ENCODE data around the gene FABP3. TPM values are rescaled to one million over a fixed set of nuclear protein-coding genes. Genes with fewer than 3 reads are reported as not detected.
A peak's percentile ranks its signal among the peaks of the same experiment; 100 is the strongest.

Gene FABP3
- total RNA-seq: 0.51 and 1.1 TPM in 2 replicates

GRCh38 chr1:31373056-31373896 is at the start of gene FABP3:
TSS of gene FABP3 (minus strand) at chr1:31373076. CDS start at chr1:31373014, 62 bp downstream.
- DNase-seq: peak; percentile 50

- DNase-seq: peak; percentile 42
Observed at GRCh38 chr1:31421371-31422040, 48.6 kb upstream of the FABP3 start.

GRCh38 chr1:31420716-31421115 is 47.8 kb upstream of the FABP3 start:
- DNase-seq: no peak

GRCh38 chr1:31418626-31419323 is 45.9 kb upstream of the FABP3 start:
- DNase-seq: no peak

- DNase-seq: no peak
Observed at GRCh38 chr1:31417148-31417547, 44.3 kb upstream of the FABP3 start.

GRCh38 chr1:31416101-31416736 is 43.3 kb upstream of the FABP3 start:
- peak; percentile 28 for DNase-seq

GRCh38 chr1:31415658-31416057 is 42.8 kb upstream of the FABP3 start:
- DNase-seq: no peak

- DNase-seq: no peak
Observed at GRCh38 chr1:31414980-31415370, 42.1 kb upstream of the FABP3 start.

GRCh38 chr1:31413405-31414001 is 40.6 kb upstream of the FABP3 start:
- DNase-seq: peak; percentile 49

GRCh38 chr1:31412732-31413404 is 40.0 kb upstream of the FABP3 start, which contains the start of gene SERINC2:
TSS of gene SERINC2 (plus strand) at chr1:31413213. CDS start at chr1:31413266, 53 bp downstream.
- DNase-seq: peak; percentile 18

- DNase-seq: no peak
Observed at GRCh38 chr1:31412205-31412604, 39.3 kb upstream of the FABP3 start.

- no peak for DNase-seq
Observed at GRCh38 chr1:31410871-31411270, 38.0 kb upstream of the FABP3 start.

- no peak for DNase-seq
Observed at GRCh38 chr1:31409946-31410858, 37.3 kb upstream of the FABP3 start.

- DNase-seq: no peak
Observed at GRCh38 chr1:31408788-31409318, 36.0 kb upstream of the FABP3 start.

- peak; percentile 36 for DNase-seq
Observed at GRCh38 chr1:31407029-31407626, 34.3 kb upstream of the FABP3 start.

- no peak for DNase-seq
Observed at GRCh38 chr1:31405578-31406245, 32.8 kb upstream of the FABP3 start.

- no peak for DNase-seq
Observed at GRCh38 chr1:31401241-31401640, 28.4 kb upstream of the FABP3 start.

- DNase-seq: no peak
Observed at GRCh38 chr1:31400393-31400792, 27.5 kb upstream of the FABP3 start.

- DNase-seq: no peak
Observed at GRCh38 chr1:31399976-31400375, 27.1 kb upstream of the FABP3 start.

Measured in dermis blood vessel endothelial cell (primary cell).